PC-9 (cell line): ENCODE data around the gene CD72. TPM values are rescaled to one million over a fixed set of nuclear protein-coding genes. Genes with fewer than 3 reads are reported as not detected.

Source experiments
- BruUV-seq: library from RNA; stranded (reverse); fragments of 400-500 nt; replicated peaks from 2 replicates; lab custom pipeline; 2021; lab: Mats Ljungman, UMichigan
- CTCF ChIA-PET: fragments of 300-600 bp; sonication (Branson Sonifier 250); formaldehyde crosslinking; loops from one replicate; lab custom pipeline; 2022; ENCODE audit warnings: antibody characterized with exemption; lab: Charles Lee
- POLR2A ChIA-PET: fragments of 300-600 bp; sonication (Branson Sonifier 250); formaldehyde crosslinking; loops from one replicate; lab custom pipeline; 2022; ENCODE audit warnings: antibody characterized with exemption; ENCODE audit not compliant: unreplicated experiment; lab: Charles Lee
- DNase-seq, 2 experiments: peaks; one replicate each; pipeline versions ENCODE4 v3.0.0 to v3.0.0-alpha.2; 2015 to 2022; ENCODE audit warnings: mixed read lengths in 1 of 2
- H2AFZ ChIP-seq: fragments of 200-600 bp; sonication (generic); 2 replicates; pipeline ENCODE4 v1.8.1; 2017; ENCODE audit warnings: antibody characterized with exemption
- H3F3A ChIP-seq: fragments of 200-600 bp; sonication (generic); 2 replicates; pipeline ENCODE4 v1.8.1; 2017; ENCODE audit warnings: antibody characterized with exemption, mild to moderate bottlenecking, low read depth; ENCODE audit not compliant: insufficient read depth
- H3K27ac ChIP-seq: fragments of 200-600 bp; sonication (generic); 2 replicates; pipeline ENCODE4 v1.6.1; 2016; ENCODE audit warnings: mixed run types
- H3K27me3 ChIP-seq: fragments of 200-600 bp; sonication (generic); 2 replicates; pipeline ENCODE4 v1.6.1; 2016; ENCODE audit warnings: low read depth, mixed run types; ENCODE audit not compliant: insufficient read depth
- H3K36me3 ChIP-seq: fragments of 200-600 bp; sonication (generic); 2 replicates; pipeline ENCODE4 v1.6.1; 2016; ENCODE audit warnings: low read depth, mixed run types
- H3K4me1 ChIP-seq: fragments of 200-600 bp; sonication (generic); replicated peaks from 2 replicates; pipeline ENCODE4 v1.6.1; 2016; ENCODE audit warnings: mixed run types; ENCODE audit not compliant: insufficient read depth
- H3K4me2 ChIP-seq: fragments of 200-600 bp; sonication (generic); 2 replicates; pipeline ENCODE4 v1.6.1; 2017; ENCODE audit warnings: mixed run types
- H3K4me3 ChIP-seq: fragments of 200-600 bp; sonication (generic); 2 replicates; pipeline ENCODE4 v1.6.1; 2016; ENCODE audit warnings: mixed run types
- H3K79me2 ChIP-seq: fragments of 200-600 bp; sonication (generic); 2 replicates; pipeline ENCODE4 v1.6.1; 2017; ENCODE audit warnings: low read depth, mixed run types
- H3K9me2 ChIP-seq: fragments of 200-600 bp; sonication (generic); 2 replicates; pipeline ENCODE4 v1.8.1; 2017; ENCODE audit warnings: mild to moderate bottlenecking; ENCODE audit not compliant: insufficient read depth
- H3K9me3 ChIP-seq: fragments of 200-600 bp; sonication (generic); 2 replicates; pipeline ENCODE4 v1.8.1; 2016; ENCODE audit warnings: low read depth; ENCODE audit not compliant: insufficient read depth
- H4K20me1 ChIP-seq: fragments of 200-600 bp; sonication (generic); 2 replicates; pipeline ENCODE4 v1.8.1; 2017; ENCODE audit not compliant: insufficient read depth
- CTCF ChIP-seq: fragments of 200-600 bp; sonication (generic); conservative IDR thresholded peaks from 2 replicates; pipeline ENCODE4 v1.6.1; 2017; ENCODE audit warnings: mixed run types, antibody characterized with exemption, mild to moderate bottlenecking, moderate library complexity
- EZH2 ChIP-seq: fragments of 200-600 bp; sonication (generic); IDR thresholded peaks from 2 replicates; pipeline ENCODE4 v1.8.0; 2017; ENCODE audit warnings: antibody characterized with exemption, low read depth
- intact Hi-C: fragments of 100-400 bp; cut with micrococcal nuclease; formaldehyde crosslinking; loops from one replicate; pipeline ENCODE4 v1.10.0; 2022; ENCODE audit not compliant: unreplicated experiment
- total RNA-seq: library from RNA; stranded (reverse); gene quantifications from 2 replicates; pipeline ENCODE4 v1.2.3, GENCODE V29; 2021

Gene CD72
- total RNA-seq, 1 experiment from 2014 or later: 3.2 TPM

- Histone ChIP-seq H3K27ac (no peak overlapping the region), H3K4me2 (no peak overlapping the region), H3K4me3 (no peak overlapping the region), H3K79me2 (no peaks in the 10 kb centered on the region), H3K4me1 (no peaks in the 10 kb centered on the region), H3K27me3 (no peaks in the 10 kb centered on the region), H3K36me3 (no peaks in the 10 kb centered on the region), H2AFZ (no peak overlapping the region), H3K9me3 (no peaks in the 10 kb centered on the region), H4K20me1 (no peaks in the 10 kb centered on the region), H3F3A (no peaks in the 10 kb centered on the region), H3K9me2 (no peaks in the 10 kb centered on the region)
- BruUV-seq: no TSS peak
- ChIA-PET CTCF (no interaction called here), POLR2A (no interaction called here)
- TF ChIP-seq EZH2 (no peak), CTCF (no peak)
- intact Hi-C loops: no loop called here
- DNase-seq: no peak
These were observed 18.1 kb upstream of the CD72 start for GRCh38 chr9:35636135-35636876.

GRCh38 chr9:35635730-35636129 is 17.5 kb upstream of the CD72 start:
- intact Hi-C loops: no loop called here
- BruUV-seq: no TSS peak
- no peak for TF ChIP-seq CTCF
- TF ChIP-seq EZH2: no peak
- Histone ChIP-seq H3K36me3 (no peaks in the 10 kb centered on the region), H3K9me3 (no peaks in the 10 kb centered on the region), H3K9me2 (no peaks in the 10 kb centered on the region), H3F3A (no peaks in the 10 kb centered on the region), H3K27ac (no peak overlapping the region), H3K27me3 (no peaks in the 10 kb centered on the region), H2AFZ (no peak overlapping the region), H4K20me1 (no peaks in the 10 kb centered on the region), H3K4me3 (no peak overlapping the region), H3K4me2 (no peak overlapping the region), H3K79me2 (no peaks in the 10 kb centered on the region), H3K4me1 (no peaks in the 10 kb centered on the region)
- no peak for DNase-seq
- CTCF ChIA-PET: no interaction called here
- POLR2A ChIA-PET: no interaction called here

- H3K27me3 ChIP-seq: no peaks in the 10 kb centered on the region
- no TSS peak for BruUV-seq
- intact Hi-C loops: no loop called here
- no peak for DNase-seq
- TF ChIP-seq EZH2: no peak
- no peak for TF ChIP-seq CTCF
- H3K4me3 ChIP-seq: no peak overlapping the region
- ChIA-PET CTCF (no interaction called here), POLR2A (no interaction called here)
- H2AFZ ChIP-seq: no peak overlapping the region
- H3K9me3 ChIP-seq: no peaks in the 10 kb centered on the region
- no peaks in the 10 kb centered on the region for H3K4me1 ChIP-seq
- no peaks in the 10 kb centered on the region for H3K9me2 ChIP-seq
- H3K79me2 ChIP-seq: no peaks in the 10 kb centered on the region
- H4K20me1 ChIP-seq: no peaks in the 10 kb centered on the region
- no peak overlapping the region for H3K4me2 ChIP-seq
- no peaks in the 10 kb centered on the region for H3F3A ChIP-seq
- no peak overlapping the region for H3K27ac ChIP-seq
- H3K36me3 ChIP-seq: no peaks in the 10 kb centered on the region
These were observed 11.4 kb upstream of the CD72 start for GRCh38 chr9:35629597-35629996.
